ENCODE measurements around the gene LRP1B.

GRCh38 chr2:141618457-141618856 lies 512.4 kb downstream of the LRP1B start:
- TF ChIP-seq POLR2AphosphoS5 (IDR thresholded peaks at IDR 0.05) (no peak), POLR2A (IDR thresholded peaks at IDR 0.05) (no peak)

Measured in breast epithelium (tissue), 3 donors.